ENCODE results near the gene FAM98C.
A peak's percentile ranks its signal among the peaks of the same experiment; 100 is the strongest.
"Not testable (repeated sequence)": the region's sequence is repeated elsewhere in the genome, so short reads cannot be mapped to it uniquely, and the experiment has no call there.

FAM98C gene

DNA sequence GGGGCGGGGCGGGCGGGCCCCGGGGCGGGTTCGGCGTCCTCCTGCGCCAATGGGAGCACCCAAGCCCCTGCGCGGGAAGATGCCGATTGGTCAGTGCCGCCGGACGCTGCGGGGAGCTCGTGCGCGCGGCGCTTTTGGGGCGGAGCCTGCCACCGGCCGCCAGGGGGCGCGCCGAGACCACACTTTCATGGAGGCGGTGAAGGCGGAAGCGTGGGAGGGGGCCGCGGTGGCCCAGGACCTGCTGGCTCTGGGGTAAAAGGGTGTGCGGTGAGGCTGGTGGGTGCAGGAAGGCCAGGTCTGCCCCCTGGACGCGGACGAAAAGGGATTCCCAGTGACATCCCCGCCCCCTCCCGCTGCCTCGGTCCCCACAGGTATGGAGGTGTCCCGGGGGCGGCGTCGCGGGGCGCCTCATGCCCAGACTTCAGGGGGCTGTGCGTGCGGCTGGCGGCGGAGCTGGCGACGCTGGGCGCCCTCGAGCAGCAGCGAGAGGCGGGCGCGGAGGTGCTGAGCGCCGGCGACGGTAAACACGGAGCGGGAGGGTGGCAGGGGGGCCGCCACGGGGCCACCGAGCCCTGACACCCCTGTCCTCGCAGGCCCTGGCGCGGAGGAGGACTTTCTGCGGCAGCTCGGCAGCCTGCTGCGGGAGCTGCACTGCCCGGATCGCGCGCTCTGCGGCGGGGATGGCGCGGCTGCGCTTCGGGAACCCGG is at the start of gene FAM98C:
FAM98C (plus strand) TSS at position 127 of the 708 bp plus-strand sequence; CDS start at position 188, 61 bp downstream.
- in situ Hi-C loops (cut with HindIII; ENCODE audit: low pct_ligation_motif_present, low pct_unique_long_range_greater_than_20kb, low sequenced_read_pairs), result no loop called here
- DNase-seq, result peak; percentile 92

DNA sequence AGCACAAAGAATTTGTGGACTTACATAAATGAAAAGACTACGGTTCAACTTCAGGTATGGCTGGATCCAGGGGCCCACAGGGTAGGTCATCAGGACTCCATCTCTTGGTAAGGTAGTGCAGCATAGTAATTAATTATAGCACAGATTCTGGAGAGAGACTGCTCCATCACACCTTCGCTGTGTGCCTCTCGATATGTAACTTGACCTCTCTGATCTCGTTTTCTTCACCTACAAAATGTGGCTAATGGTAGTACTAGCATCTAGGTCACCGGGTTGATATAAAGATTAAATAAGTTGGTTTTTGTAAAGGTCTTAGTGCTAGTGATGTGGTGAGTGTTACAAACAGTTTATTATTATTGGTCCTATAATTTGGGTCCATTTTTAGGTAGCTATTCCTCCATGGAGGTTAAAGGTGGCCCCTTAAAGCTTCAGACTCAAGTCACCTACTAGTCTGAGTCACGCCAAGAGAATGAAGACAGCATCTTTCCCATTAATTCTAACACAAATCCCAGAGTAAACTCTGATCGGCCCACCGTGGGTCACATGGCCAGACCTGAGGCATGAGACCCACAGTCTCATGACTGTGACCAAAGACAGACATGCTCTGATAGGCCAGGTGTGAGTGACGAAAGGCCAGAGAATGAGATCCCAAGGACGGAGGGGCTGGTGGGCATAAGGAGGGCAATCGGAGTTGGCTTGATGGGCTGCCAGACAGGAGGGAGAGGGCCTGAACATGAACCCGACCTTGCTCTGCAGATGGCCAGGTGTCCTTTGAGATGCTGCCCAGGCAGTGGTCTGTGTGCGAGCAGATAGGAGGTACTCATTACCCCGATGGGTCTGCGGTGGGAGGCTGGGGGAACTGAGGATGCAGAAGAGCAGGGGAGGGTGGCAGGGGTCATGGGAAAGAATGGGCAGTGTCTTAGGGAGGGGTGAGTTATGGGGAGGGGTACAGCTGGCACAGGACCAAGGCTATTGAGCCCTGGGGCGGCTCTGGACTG is 46.9 kb upstream of the FAM98C start:
- no peak for DNase-seq
- in situ Hi-C loops (cut with HindIII; ENCODE audit: low pct_ligation_motif_present, low pct_unique_long_range_greater_than_20kb, low sequenced_read_pairs), result no loop called here

GRCh38 chr19:38358071-38358470 is 44.8 kb upstream of the FAM98C start:
- in situ Hi-C loops (cut with HindIII; ENCODE audit: low pct_ligation_motif_present, low pct_unique_long_range_greater_than_20kb, low sequenced_read_pairs), result no loop called here

DNA sequence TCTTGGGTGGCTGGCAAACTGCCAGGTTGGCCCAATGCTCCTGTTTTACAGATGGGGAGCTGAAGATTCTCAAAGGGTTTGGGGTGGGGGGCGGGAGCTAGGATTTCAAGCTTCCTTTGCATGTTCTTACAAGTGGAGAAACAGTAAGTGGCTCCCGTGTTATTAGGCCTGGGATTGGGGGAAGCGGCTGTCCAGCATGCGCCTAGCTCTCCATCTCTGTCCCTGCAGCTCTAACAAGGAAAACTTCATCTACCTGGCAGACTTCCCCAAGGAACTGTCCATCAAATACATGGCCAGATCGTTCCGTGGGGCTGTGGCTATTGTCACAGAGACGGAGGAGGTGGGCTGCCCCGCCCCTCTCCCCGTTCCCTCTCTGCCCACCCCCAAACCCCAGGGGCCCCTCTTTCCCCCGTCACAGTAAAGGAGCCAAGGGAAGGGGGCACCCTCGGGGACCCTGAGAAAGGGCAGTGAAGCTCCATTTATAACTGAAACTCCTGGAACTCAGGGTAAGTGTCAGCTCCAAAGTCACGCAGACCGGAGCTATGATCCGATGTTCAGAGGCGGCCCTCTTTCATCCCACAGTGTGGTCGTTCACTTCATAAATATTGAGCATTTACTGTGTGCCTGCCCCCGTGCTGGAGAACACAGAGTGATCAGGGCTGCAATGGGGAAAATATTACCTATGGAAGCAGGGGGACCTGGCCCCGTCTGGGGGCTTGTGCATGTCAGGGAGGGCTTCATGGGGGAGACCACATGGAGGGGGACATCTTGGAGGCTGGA is 43.5 kb upstream of the FAM98C start:
- in situ Hi-C loops (cut with HindIII; ENCODE audit: low pct_ligation_motif_present, low pct_unique_long_range_greater_than_20kb, low sequenced_read_pairs), result no loop called here

More at GRCh38 chr19:38358071-38358470, 44.8 kb upstream of the FAM98C start:
- DNase-seq, result no peak

DNA sequence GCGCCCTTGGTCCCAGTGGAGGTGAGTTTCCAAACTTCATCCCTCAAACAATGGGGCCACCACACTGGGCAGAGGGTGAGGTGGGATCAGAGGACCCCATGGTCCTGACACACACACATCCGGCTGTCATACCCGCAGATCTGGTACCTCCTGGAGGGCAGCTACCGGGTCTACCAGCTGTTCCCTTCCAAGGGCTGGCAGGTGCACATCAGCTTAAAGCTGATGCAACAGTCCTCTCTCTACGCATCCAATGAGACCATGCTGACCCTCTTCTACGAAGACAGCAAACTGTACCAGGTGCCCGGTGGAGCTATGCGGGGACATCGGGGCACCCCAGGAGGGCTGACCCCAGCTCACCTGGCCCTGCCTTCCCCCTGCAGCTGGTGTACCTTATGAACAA is 42.5 kb upstream of the FAM98C start:
- in situ Hi-C loops (cut with HindIII; ENCODE audit: low pct_ligation_motif_present, low pct_unique_long_range_greater_than_20kb, low sequenced_read_pairs), result no loop called here
- no peak for DNase-seq

More for the DNA sequence above, 43.5 kb upstream of the FAM98C start:
- DNase-seq, result no peak

DNA sequence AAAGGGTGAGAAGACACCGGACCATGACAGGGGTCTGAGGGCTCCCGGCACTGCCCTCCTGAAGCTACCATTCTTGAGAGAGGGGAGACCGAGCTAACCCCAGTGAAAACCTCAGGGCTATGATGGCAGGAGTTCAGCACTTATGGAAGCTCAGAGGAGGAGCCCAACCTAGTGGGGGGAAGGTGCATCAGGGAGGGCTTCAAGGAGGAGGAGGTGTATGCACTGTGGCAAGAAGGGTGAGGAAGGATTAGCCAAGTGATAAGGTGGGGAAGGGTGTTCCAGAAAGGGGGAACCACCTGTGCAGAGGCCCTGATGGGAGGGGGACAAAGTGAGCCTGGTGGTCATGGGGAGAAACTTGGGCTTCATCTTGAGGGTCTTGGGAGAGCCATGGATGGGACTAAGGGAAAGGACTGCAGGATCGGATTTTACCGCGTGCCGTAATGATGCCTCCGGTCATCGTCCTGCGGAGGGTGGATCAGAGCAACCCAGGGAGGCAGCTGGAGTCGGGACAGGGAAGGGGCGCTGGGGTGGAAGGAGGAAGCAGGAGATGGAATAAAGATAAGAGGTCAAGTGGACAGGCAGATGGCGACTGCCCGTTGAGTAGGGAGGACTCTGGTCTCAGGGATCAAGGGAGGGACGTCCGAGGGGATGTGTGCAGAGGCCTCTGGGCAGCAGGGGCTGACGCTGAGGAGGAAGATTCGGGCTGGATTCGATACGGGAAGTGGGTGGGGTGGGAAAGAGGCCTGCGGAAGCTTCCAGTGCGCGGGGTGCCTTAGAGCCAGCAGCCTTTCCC is 41.9 kb upstream of the FAM98C start:
- no peak for DNase-seq
- in situ Hi-C loops (cut with HindIII; ENCODE audit: low pct_ligation_motif_present, low pct_unique_long_range_greater_than_20kb, low sequenced_read_pairs), result no loop called here

GRCh38 chr19:38361633-38362075 is 41.2 kb upstream of the FAM98C start:
- in situ Hi-C loops (cut with HindIII; ENCODE audit: low pct_ligation_motif_present, low pct_unique_long_range_greater_than_20kb, low sequenced_read_pairs), result no loop called here
- DNase-seq, result peak; percentile 82

GRCh38 chr19:38362076-38362945 is 40.6 kb upstream of the FAM98C start:
- in situ Hi-C loops (cut with HindIII; ENCODE audit: low pct_ligation_motif_present, low pct_unique_long_range_greater_than_20kb, low sequenced_read_pairs), result no loop called here
- DNase-seq, result peak; percentile 75

- in situ Hi-C loops (cut with HindIII; ENCODE audit: low pct_ligation_motif_present, low pct_unique_long_range_greater_than_20kb, low sequenced_read_pairs); DNase-seq: not testable (repeated sequence)
These were observed 39.8 kb upstream of the FAM98C start for GRCh38 chr19:38362946-38363688.

GRCh38 chr19:38367041-38367440 is 35.9 kb upstream of the FAM98C start:
- no peak for DNase-seq

GRCh38 chr19:38369584-38369983 is 33.3 kb upstream of the FAM98C start:
- DNase-seq, result no peak
- in situ Hi-C loops (cut with HindIII; ENCODE audit: low pct_ligation_motif_present, low pct_unique_long_range_greater_than_20kb, low sequenced_read_pairs), result no loop called here

More at GRCh38 chr19:38367041-38367440, 35.9 kb upstream of the FAM98C start:
- in situ Hi-C loops (cut with HindIII; ENCODE audit: low pct_ligation_motif_present, low pct_unique_long_range_greater_than_20kb, low sequenced_read_pairs), result no loop called here

DNA sequence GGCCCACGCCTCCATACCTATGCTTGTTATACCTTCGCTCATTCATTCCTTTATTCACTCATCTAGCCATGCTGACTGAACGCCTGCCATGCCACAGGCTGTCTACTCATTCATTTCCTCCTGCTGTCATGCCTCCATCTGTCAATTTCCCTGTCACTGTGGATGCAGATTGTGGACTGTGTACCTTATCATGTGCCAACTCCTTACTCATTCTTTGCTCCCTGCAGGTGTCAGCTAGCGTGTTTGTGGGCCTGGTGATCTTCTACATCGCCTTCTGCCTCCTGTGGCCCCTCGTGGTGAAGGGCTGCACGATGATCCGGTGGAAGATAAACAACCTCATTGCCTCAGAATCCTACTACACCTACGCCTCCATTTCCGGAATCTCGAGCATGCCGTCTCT is 32.6 kb upstream of the FAM98C start:
- no peak for DNase-seq
- in situ Hi-C loops (cut with HindIII; ENCODE audit: low pct_ligation_motif_present, low pct_unique_long_range_greater_than_20kb, low sequenced_read_pairs), result no loop called here

DNA sequence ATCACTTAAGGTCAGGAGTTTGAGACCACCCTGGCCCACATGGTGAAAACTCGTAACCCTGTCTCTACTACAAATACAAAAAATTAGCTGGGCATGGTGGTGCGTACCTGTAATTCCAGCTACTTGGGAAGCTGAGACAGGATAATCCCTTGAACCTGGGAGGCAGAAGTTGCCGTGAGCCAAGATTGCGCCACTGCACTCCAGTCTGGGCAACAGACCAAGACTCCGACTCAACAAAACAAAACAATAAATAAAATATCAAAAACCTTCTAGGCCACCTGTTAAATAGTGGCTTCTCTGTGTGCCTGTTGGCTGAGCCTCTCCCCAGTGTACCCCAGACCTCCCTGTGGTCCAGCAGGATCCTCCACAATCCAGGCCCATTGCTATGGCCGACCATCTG is 31.8 kb upstream of the FAM98C start:
- no peak for DNase-seq
- in situ Hi-C loops (cut with HindIII; ENCODE audit: low pct_ligation_motif_present, low pct_unique_long_range_greater_than_20kb, low sequenced_read_pairs), result no loop called here

DNA sequence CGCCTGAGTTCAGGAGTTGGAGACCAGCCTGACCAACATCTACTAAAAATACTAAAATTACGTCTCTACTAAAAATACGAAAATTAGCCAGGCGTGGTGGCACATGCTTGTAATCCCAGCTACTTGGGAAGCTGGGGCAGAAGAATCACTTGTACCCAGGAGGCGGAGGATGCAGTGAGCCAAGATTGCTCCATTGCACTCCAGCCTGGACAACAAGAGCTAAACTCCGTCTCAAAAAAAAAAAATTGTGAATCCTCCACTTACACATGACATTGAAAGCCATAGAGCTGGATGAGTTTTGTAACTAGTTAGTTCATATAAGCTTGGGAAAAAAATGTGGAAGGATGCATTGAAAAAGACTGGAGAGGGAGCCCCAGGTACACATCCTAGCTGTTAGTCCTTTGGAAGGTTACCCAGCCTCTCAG is 29.0 kb upstream of the FAM98C start:
- no peak for DNase-seq
- in situ Hi-C loops (cut with HindIII; ENCODE audit: low pct_ligation_motif_present, low pct_unique_long_range_greater_than_20kb, low sequenced_read_pairs), result no loop called here

- DNase-seq, result peak; percentile 97
- in situ Hi-C loops (cut with HindIII; ENCODE audit: low pct_ligation_motif_present, low pct_unique_long_range_greater_than_20kb, low sequenced_read_pairs), result no loop called here
These were observed 28.4 kb upstream of the FAM98C start, which contains the start of gene PSMD8 for GRCh38 chr19:38374332-38375097. PSMD8 (plus strand) TSS chr19:38374571; CDS start chr19:38374602, 31 bp downstream.

GRCh38 chr19:38375098-38375493 is 27.8 kb upstream of the FAM98C start:
- peak; percentile 24 for DNase-seq
- in situ Hi-C loops (cut with HindIII; ENCODE audit: low pct_ligation_motif_present, low pct_unique_long_range_greater_than_20kb, low sequenced_read_pairs), result no loop called here

Data from ACHN (cell line).